Endothelial cell of umbilical vein (primary cell): ENCODE measurements around the gene DTD1. TPM values are rescaled to one million over a fixed set of nuclear protein-coding genes. Genes with fewer than 3 reads are reported as not detected.

Source experiments
- BruUV-seq: library from RNA; stranded (reverse); fragments of 400-500 nt; replicated peaks from 2 replicates; lab custom pipeline; 2021; lab: Mats Ljungman, UMichigan
- CTCF ChIA-PET: fragments of 300-600, 350-600 bp; sonication (Branson Sonifier 250); formaldehyde crosslinking; loops from one replicate; lab custom pipeline; 2021; ENCODE audit warnings: antibody characterized with exemption, inconsistent platforms; lab: Charles Lee
- POLR2A ChIA-PET: fragments of 300-600, 350-600 bp; sonication (Branson Sonifier 250); formaldehyde crosslinking; loops from one replicate; lab custom pipeline; 2021; ENCODE audit warnings: antibody characterized with exemption, inconsistent platforms; lab: Charles Lee
- DNase-seq: peaks from one replicate; pipeline ENCODE4 v3.0.0-alpha.2; 2011; ENCODE audit warnings: low read depth, low spot score
- FAIRE-seq: peaks from 2 replicates; lab custom pipeline; 2011; peaks lifted over from hg19 to GRCh38; lab: Jason Lieb, UNC
- H2AFZ ChIP-seq: 2 replicates; pipeline ENCODE4 v1.6.0; 2012; ENCODE audit warnings: low read depth, low read length, control low read depth, inconsistent platforms
- H3K27ac ChIP-seq: 2 replicates; pipeline ENCODE4 v1.5.1; 2011; ENCODE audit warnings: low read depth, mild to moderate bottlenecking, control low read depth, low read length, moderate library complexity; ENCODE audit not compliant: insufficient read depth
- H3K27me3 ChIP-seq, 2 experiments: 2 replicates each; pipeline versions ENCODE4 v1.6.0 to v1.6.1; 2011; ENCODE audit warnings: low read length in 2 of 2, mixed read lengths in 1 of 2; ENCODE audit not compliant: control insufficient read depth in 2 of 2, insufficient read depth in 2 of 2
- H3K36me3 ChIP-seq, 2 experiments: 2 replicates in 1 of 2; 3 replicates in 1 of 2; pipeline ENCODE4 v1.5.1; 2011; ENCODE audit warnings: low read length in 2 of 2, mild to moderate bottlenecking in 1 of 2, moderate library complexity in 1 of 2; ENCODE audit not compliant: control insufficient read depth in 2 of 2, insufficient read depth in 2 of 2; ENCODE audit errors: extremely low read depth in 1 of 2
- H3K4me1 ChIP-seq: 3 replicates; pipeline ENCODE4 v1.5.1; 2011; ENCODE audit warnings: mild to moderate bottlenecking, low read length; ENCODE audit not compliant: control insufficient read depth, insufficient read depth; ENCODE audit errors: extremely low read depth
- H3K4me2 ChIP-seq: 2 replicates; pipeline ENCODE4 v1.6.1; 2011; ENCODE audit warnings: low read length, control low read depth, mixed read lengths; ENCODE audit not compliant: insufficient read depth
- H3K4me3 ChIP-seq, 3 experiments: fragments of 200-600 bp in 1 of 3; sonication (generic), shearing (Covaris generic) in 1 of 3; replicated peaks in 1 of 3; 2 replicates each; pipeline ENCODE4 v1.5.1; 2011 to 2016; ENCODE audit warnings: control low read depth in 3 of 3, low read length in 3 of 3, mild to moderate bottlenecking in 2 of 3, inconsistent platforms in 1 of 3, low read depth in 1 of 3, moderate library complexity in 1 of 3; ENCODE audit not compliant: insufficient read depth in 1 of 3
- H3K79me2 ChIP-seq: 2 replicates; pipeline ENCODE4 v1.6.0; 2012; ENCODE audit warnings: low read length, inconsistent platforms; ENCODE audit not compliant: control insufficient read depth, insufficient read depth
- H3K9ac ChIP-seq: replicated peaks from 2 replicates; pipeline ENCODE3; 2011; ENCODE audit warnings: low read length, control low read depth; ENCODE audit not compliant: insufficient read depth; ENCODE audit errors: extremely low read depth
- H3K9me1 ChIP-seq: replicated peaks from 3 replicates; pipeline ENCODE4 v1.6.0; 2011; ENCODE audit warnings: mild to moderate bottlenecking, low read length; ENCODE audit not compliant: control insufficient read depth, insufficient read depth; ENCODE audit errors: extremely low read depth
- H3K9me3 ChIP-seq: replicated peaks from 2 replicates; pipeline ENCODE4 v1.5.1; 2012; ENCODE audit warnings: low read length, inconsistent platforms; ENCODE audit not compliant: control insufficient read depth, insufficient read depth
- H4K20me1 ChIP-seq: replicated peaks from 2 replicates; pipeline ENCODE3; 2011; ENCODE audit warnings: mild to moderate bottlenecking, low read length; ENCODE audit not compliant: control insufficient read depth, insufficient read depth; ENCODE audit errors: extremely low read depth
- CTCF ChIP-seq, 2 donors: IDR thresholded peaks; 1 replicate in 1 of 2; 2 replicates in 1 of 2; pipeline ENCODE4 v1.5.1; 2011; ENCODE audit warnings: low read length in 2 of 2, mild to moderate bottlenecking in 2 of 2, moderate library complexity in 2 of 2, control low read depth in 1 of 2, inconsistent platforms in 1 of 2, low read depth in 1 of 2; ENCODE audit not compliant: insufficient read depth in 1 of 2; ENCODE audit errors: extremely low read depth in 1 of 2
- EZH2 ChIP-seq: IDR thresholded peaks from 2 replicates; pipeline ENCODE4 v1.6.1; 2012; ENCODE audit warnings: borderline replicate concordance, low read depth, mild to moderate bottlenecking, moderate library complexity, low read length, inconsistent platforms; ENCODE audit not compliant: severe bottlenecking
- FOS ChIP-seq: IDR thresholded peaks from 2 replicates; pipeline ENCODE4 v1.6.1; 2011; ENCODE audit warnings: mild to moderate bottlenecking, low read length, moderate library complexity, borderline replicate concordance; ENCODE audit not compliant: insufficient read depth
- GATA2 ChIP-seq: IDR thresholded peaks from 2 replicates; pipeline ENCODE4 v1.7.0; 2011; ENCODE audit warnings: low read depth, mild to moderate bottlenecking, moderate library complexity, mixed read lengths, low read length; ENCODE audit not compliant: insufficient read length, insufficient read depth
- JUN ChIP-seq: IDR thresholded peaks from 2 replicates; pipeline ENCODE4 v1.6.1; 2011; ENCODE audit warnings: borderline replicate concordance, low read depth; ENCODE audit not compliant: insufficient read length, insufficient read depth
- MAX ChIP-seq: IDR thresholded peaks from 2 replicates; pipeline ENCODE4 v1.6.1; 2011; ENCODE audit not compliant: insufficient read depth, insufficient read length
- MYC ChIP-seq: IDR thresholded peaks from one replicate; pipeline ENCODE4 v1.6.1; 2011; ENCODE audit warnings: mild to moderate bottlenecking, low read depth, low read length
- POLR2A ChIP-seq: IDR thresholded peaks from 2 replicates; pipeline ENCODE4 v1.6.1; 2012; ENCODE audit warnings: low read depth, mild to moderate bottlenecking, control low read depth, low read length
- POLR2AphosphoS5 ChIP-seq: IDR thresholded peaks from 2 replicates; pipeline ENCODE4 v1.6.1; 2012; ENCODE audit warnings: low read depth, mild to moderate bottlenecking, control low read depth, low read length, moderate library complexity; ENCODE audit not compliant: insufficient read depth
- dilution Hi-C: fragments of 300-500 bp; cut with MboI; formaldehyde crosslinking; loops from one replicate; pipeline ENCODE4 v1.15.0; 2019; ENCODE audit warnings: low sequenced_read_pairs; ENCODE audit not compliant: extremely low pct_ligation_motif_present
- intact Hi-C: fragments of 100-400 bp; cut with micrococcal nuclease; formaldehyde crosslinking; loops from one replicate; pipeline ENCODE4 v1.10.0; 2022
- polyA plus RNA-seq, 4 experiments: library from polyadenylated mRNA; depleted of rRNA in 3 of 4; stranded (reverse) in 3 of 4; unstranded in 1 of 4; fragments of >200 nt; gene quantifications; 2 replicates each; pipeline versions ENCODE4 v1.2.1 to v1.2.3, GENCODE V29; 2011 to 2012; ENCODE audit warnings: missing spikeins in 1 of 4
- total RNA-seq: library from RNA; stranded (reverse); gene quantifications from 2 replicates; pipeline ENCODE4 v1.2.3, GENCODE V29; 2021

The DTD1 gene
- total and polyA plus RNA-seq, 2 donors (not counting 3 experiments of a cell fraction or from before 2014, with no cell fraction given) = 48.2 to 50.8 TPM

- H3K36me3 ChIP-seq = no peaks in the 10 kb centered on the region
- no peaks in the 10 kb centered on the region for H4K20me1 ChIP-seq
- intact Hi-C loops (no loop called here), dilution Hi-C loops (no loop called here)
- H3K9me3 ChIP-seq = no peaks in the 10 kb centered on the region
- TF ChIP-seq POLR2A (no peak), JUN (no peak)
- DNase-seq (no peak), FAIRE-seq (no peak)
- H3K4me2 ChIP-seq = no peak overlapping the region
- CTCF ChIA-PET = no interaction called here
- H3K9me1 ChIP-seq = no peaks in the 10 kb centered on the region
- no peak overlapping the region for H2AFZ ChIP-seq
- H3K4me3 ChIP-seq = no peak overlapping the region
- H3K79me2 ChIP-seq = no peaks in the 10 kb centered on the region
- BruUV-seq = no TSS peak
- H3K27ac ChIP-seq = no peak overlapping the region
- no peaks in the 10 kb centered on the region for H3K27me3 ChIP-seq
- no peak overlapping the region for H3K9ac ChIP-seq
- POLR2A ChIA-PET = no interaction called here
- H3K4me1 ChIP-seq = no peaks in the 10 kb centered on the region
These were observed 104.6 kb downstream of the DTD1 start for GRCh38 chr20:18692447-18692846.

- Histone ChIP-seq H3K4me2 (no peak overlapping the region), H3K9me3 (no peaks in the 10 kb centered on the region), H3K9ac (no peak overlapping the region), H4K20me1 (no peaks in the 10 kb centered on the region), H3K9me1 (no peaks in the 10 kb centered on the region), H3K4me1 (no peaks in the 10 kb centered on the region), H3K4me3 (no peak overlapping the region), H3K36me3 (no peaks in the 10 kb centered on the region), H3K27me3 (no peaks in the 10 kb centered on the region), H3K79me2 (no peaks in the 10 kb centered on the region), H2AFZ (no peak overlapping the region), H3K27ac (no peak overlapping the region)
- no TSS peak for BruUV-seq
- TF ChIP-seq POLR2A (no peak), POLR2AphosphoS5 (no peak), JUN (no peak), CTCF (IDR thresholded peaks at IDR 0.05; ENCODE audit: extremely low read depth in 1 of 2, insufficient read depth in 1 of 2, low read depth in 1 of 2, low read length in 2 of 2) (no peak), MYC (no peak), GATA2 (no peak), MAX (no peak), EZH2 (no peak), FOS (no peak)
- DNase-seq (no peak), FAIRE-seq (no peak)
- ChIA-PET POLR2A (no interaction called here), CTCF (no interaction called here)
- dilution Hi-C loops (no loop called here), intact Hi-C loops (no loop called here)
These were observed 106.2 kb downstream of the DTD1 start for GRCh38 chr20:18694071-18694470.
